ENCODE data around the gene YBX1.
A peak's percentile ranks its signal among the peaks of the same experiment; 100 is the strongest.

Gene YBX1

GRCh38 chr1:42735477-42736105, 53.4 kb downstream of the YBX1 start:
- no peak for DNase-seq

- no peak for DNase-seq
These were observed 53.9 kb downstream of the YBX1 start for GRCh38 chr1:42736152-42736551.

- DNase-seq = no peak
These were observed 54.5 kb downstream of the YBX1 start for GRCh38 chr1:42736571-42737200.

- DNase-seq = no peak
These were observed 55.0 kb downstream of the YBX1 start for GRCh38 chr1:42737257-42737656.

GRCh38 chr1:42737986-42738677, 55.9 kb downstream of the YBX1 start:
- DNase-seq = no peak

GRCh38 chr1:42738678-42739226, 56.5 kb downstream of the YBX1 start:
- no peak for DNase-seq

GRCh38 chr1:42739753-42740700, 57.8 kb downstream of the YBX1 start, which contains the start of gene CLDN19:
Gene CLDN19 (minus strand): TSS chr1:42740236. CDS start chr1:42740063, 173 bp downstream.
- DNase-seq = no peak

- no peak for DNase-seq
These were observed 58.8 kb downstream of the YBX1 start for GRCh38 chr1:42740851-42741580.

GRCh38 chr1:42741706-42742105, 59.5 kb downstream of the YBX1 start:
- no peak for DNase-seq

GRCh38 chr1:42742141-42742540, 59.9 kb downstream of the YBX1 start:
- DNase-seq = no peak

- no peak for DNase-seq
These were observed 60.5 kb downstream of the YBX1 start for GRCh38 chr1:42742617-42743316.

GRCh38 chr1:42743317-42744147, 61.3 kb downstream of the YBX1 start:
- DNase-seq = no peak

GRCh38 chr1:42744148-42744413, 61.9 kb downstream of the YBX1 start:
- DNase-seq = no peak

GRCh38 chr1:42745851-42746250, 63.6 kb downstream of the YBX1 start:
- no peak for DNase-seq

- DNase-seq = no peak
These were observed 64.4 kb downstream of the YBX1 start for GRCh38 chr1:42746436-42747105.

GRCh38 chr1:42747125-42747524, 64.9 kb downstream of the YBX1 start:
- DNase-seq = peak; percentile 40 to 46

- DNase-seq = no peak
These were observed 65.8 kb downstream of the YBX1 start for GRCh38 chr1:42748021-42748420.

- no peak for DNase-seq
These were observed 66.5 kb downstream of the YBX1 start for GRCh38 chr1:42748461-42749410.

GRCh38 chr1:42750041-42750440, 67.8 kb downstream of the YBX1 start:
- DNase-seq = no peak
